HG02938 (cell line): ENCODE measurements around the gene CHAMP1.
A peak's percentile ranks its signal among the peaks of the same experiment; 100 is the strongest.

Experiments used
- ATAC-seq: cut with Tn5 transposase; IDR thresholded peaks from one replicate; pipeline ENCODE4 v1.9.1; 2021; ENCODE audit warnings: mild to moderate bottlenecking, moderate library complexity; ENCODE audit not compliant: unreplicated experiment

Gene CHAMP1

DNA sequence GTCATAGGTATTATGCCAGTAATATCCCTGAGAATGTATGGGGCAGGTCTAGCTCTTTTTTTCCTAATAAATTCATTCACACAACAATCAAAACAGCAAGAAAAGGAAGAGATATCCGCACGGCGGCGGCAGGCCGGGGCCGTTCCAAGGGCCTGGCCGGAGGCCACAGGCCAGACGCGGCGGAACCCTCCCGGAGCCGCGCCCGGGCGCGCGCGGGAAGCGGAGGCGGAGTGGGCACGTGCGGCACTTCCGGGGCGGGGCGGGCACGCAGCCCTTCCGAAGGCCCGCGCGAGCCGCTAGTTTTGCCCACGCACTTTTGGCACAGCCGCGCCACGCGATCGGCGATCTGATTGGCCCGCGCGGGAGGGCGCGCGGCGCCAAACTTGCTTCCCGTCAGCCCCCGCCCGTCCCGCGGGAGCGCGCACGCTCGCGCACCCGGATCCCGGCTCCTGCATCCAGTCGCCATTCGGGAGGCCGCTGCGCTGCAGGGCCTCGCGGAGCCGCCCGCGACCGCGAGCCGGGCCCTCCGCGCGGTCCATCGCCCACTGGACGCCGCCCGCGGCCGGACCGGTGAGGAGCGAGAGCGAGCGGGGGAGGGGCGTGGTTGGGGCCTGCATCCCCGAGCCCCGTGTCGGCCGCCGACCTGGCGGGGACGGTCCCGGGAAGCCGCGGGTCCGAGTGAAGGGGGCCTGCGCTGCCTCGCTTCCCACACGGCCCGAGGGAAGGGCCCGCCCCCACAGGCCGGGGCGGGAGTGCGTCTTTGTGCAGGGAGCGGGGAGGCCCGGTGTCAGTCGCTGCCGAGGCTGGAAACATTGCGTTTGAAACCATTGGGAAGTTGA, at the start of gene CHAMP1:
Gene CHAMP1 (plus strand): TSS at position 430 of the 839 bp plus-strand sequence. CDS start 9,340 bp downstream, outside the sequence.
- peak; percentile 72 for ATAC-seq

- no peak for ATAC-seq
Observed at GRCh38 chr13:114264886-114265611, 49.3 kb upstream of the CHAMP1 start.

DNA sequence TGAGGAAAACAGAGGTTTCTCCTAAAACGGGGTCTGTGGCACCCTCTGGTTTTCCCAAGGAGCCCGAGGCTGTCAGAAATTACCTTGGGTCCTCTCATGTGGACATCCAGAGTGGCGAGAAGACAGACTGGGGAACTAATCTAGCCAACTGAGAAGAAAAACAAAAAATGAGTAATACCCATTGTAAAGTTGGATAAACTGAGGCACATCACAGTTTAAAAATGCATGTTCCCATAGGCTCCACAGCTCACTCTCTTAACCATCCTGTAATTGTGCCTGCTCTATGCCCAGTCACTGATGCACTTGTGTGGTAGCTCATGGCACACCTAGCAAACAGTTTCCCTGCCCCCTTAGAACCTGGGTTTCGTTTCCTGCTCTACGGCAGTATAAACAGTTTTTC, 48.1 kb upstream of the CHAMP1 start:
- no peak for ATAC-seq

- ATAC-seq: no peak
Observed at GRCh38 chr13:114268344-114269280, 45.7 kb upstream of the CHAMP1 start.

DNA sequence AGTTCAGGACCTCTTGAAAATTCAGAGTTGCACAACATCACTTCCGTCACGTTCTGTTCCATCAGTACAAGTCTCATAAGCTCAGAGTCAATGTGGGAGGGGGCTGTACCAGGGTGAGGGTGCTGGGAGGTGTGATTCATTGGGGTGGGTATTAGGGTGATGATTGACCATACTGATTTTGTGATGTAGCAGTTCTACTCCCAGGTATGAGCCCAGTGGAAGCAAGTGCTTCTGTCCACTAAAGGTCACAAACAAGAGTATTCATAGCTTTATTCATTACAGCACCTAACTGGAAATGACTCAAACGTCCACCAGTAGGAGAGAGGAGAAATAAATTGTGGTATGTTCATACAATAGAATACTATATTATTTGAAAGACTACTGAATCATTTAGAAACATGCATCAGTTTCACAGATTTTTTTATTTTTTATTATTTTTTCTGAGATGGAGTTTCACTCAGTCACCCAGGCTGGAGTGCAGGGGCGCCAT, 45.0 kb upstream of the CHAMP1 start:
- no peak for ATAC-seq

DNA sequence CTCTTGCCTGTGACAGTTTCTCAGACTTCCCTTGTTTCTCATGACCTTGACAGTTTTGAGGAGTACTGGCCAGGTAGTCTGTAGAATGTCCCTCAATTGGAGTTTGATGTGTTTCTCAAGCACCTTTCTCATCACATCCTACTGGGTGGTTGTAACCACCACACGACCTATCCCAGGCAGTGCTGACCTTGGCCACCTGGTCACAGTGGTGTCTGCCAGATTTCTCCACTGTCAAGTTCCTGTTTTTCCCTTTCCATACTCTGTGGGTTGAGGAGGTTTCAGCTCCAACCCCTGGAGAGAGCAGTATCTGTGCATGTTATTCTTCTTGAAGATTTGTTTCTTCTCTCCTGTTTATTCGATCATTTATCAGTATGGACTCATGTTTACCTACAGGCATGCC, 41.3 kb upstream of the CHAMP1 start:
- no peak for ATAC-seq

DNA sequence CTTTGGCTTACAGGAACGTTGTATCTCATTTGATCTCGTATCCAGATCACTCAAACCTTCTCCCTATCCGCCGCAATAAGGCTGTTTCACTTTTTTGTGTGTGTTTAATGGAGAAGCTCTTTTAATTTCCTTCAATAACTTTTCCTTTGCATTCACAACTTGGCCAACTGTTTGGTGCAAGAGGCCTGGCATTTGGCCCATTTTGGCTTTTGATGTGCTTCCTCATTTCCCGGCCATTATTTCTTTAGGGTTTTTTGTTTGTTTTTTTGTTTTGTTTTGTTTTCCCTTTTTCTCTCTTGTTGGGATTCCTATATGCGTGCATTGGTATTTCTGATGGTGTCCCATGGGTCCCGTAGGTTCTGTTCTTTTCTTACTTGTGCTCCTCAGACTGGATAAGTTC, 39.0 kb upstream of the CHAMP1 start:
- ATAC-seq: no peak

DNA sequence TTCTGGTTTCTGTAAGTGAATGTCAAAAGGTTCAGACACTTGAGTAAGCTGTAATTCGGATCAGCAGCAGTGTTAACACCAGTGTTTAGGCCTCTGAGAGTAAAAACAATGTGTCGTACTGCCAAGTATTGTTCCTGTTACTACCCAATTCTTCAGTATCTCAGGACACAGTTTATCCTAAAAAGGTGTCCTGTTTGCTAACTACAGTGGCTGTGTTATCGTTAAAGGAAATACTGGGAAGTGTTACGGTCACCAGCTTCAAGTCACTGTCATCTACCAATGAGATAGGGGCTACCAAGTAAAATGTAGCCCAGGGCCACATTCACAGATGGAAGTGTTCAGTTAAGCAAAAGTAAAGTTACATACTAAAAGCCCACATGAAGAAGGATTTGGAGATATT, 35.2 kb upstream of the CHAMP1 start:
- ATAC-seq: no peak

DNA sequence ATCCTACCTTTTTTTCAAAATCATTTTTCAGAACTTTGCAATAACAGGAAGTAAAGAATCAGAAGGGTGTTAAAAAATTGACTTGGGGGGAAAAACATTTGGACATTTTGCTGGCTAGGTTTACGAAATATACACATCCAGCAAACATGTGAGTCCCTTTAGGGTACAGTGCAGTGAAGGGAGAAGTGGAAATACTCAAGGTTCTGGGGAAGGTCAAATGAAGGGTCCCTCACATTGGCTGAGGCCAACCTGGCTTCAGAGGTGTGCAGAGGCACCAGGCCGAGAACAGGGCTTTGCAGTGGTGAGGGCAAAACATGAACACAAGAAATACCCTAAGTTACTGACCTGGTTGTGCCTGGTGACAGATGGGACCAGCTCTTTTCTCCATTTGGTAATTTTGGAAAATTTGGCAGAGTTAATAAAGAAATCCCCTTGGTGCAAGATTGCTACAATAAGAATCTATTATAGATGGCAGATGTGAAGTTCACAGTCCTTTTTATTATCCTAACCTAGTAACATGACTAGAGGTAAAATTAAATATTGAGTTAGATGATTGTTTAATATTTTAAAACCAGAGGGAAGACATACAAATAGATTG, 34.4 kb upstream of the CHAMP1 start:
- no peak for ATAC-seq

GRCh38 chr13:114281351-114282040, 32.8 kb upstream of the CHAMP1 start, which contains the start of gene UPF3A:
Gene UPF3A, plus strand, starts transcription at chr13:114281601. Its CDS starts 39 bp downstream, at chr13:114281640.
- peak; percentile 69 for ATAC-seq

GRCh38 chr13:114282041-114282670, 32.1 kb upstream of the CHAMP1 start:
- ATAC-seq: peak; percentile 61

- ATAC-seq: no peak
Observed at GRCh38 chr13:114283576-114283975, 30.7 kb upstream of the CHAMP1 start.

- ATAC-seq: no peak
Observed at GRCh38 chr13:114284680-114285079, 29.6 kb upstream of the CHAMP1 start.

DNA sequence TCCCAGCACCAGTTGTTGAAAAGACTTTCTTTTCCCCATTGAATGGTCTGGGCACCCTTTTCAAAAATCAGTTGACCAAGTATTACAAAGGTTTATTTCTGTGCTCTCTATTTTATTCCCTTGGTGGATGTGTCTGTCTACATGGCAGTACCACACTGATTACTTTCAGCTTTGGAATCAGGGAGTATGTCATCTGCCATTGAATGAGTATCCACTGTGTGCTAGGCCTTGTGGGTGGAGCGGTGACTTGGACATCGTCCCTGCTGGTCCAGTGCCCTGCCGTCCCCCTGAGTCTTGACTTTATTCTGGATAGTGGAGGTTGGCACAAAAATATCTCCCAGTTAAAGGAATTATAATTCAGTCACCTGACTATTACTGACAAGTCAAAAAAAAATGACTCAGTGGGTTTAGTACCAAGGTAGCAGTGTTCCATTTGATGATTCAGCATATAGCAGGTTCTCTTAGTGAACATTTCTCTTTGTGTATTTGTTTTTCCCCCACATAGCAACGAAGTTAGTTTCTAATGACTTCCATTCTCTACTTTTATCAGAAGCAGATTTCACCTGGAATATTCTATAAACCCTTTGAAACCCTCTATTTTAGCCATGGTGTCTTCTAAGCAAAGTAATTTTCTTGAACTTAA, 29.0 kb upstream of the CHAMP1 start:
- ATAC-seq: no peak

GRCh38 chr13:114286808-114287207, 27.5 kb upstream of the CHAMP1 start:
- no peak for ATAC-seq

GRCh38 chr13:114288157-114288591, 26.1 kb upstream of the CHAMP1 start:
- ATAC-seq: no peak

DNA sequence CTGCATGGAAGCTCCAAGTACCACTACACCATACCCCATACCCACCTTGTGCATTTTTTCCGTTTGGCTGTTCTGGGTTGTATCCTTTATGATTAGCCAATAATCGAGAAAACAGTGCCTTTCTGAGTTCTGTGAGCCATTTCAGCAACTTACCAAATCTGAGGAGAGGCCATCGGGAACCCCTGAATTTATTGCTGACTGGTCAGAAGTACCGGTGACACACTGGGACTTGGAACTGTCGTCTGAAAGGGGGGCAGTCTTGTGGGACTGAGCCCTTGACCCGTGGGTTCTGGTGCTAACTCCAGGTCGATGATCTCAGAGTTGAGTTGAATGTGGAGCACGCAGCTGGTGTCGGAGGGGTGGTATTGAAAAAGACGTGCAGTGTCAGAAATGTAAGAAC, 17.9 kb upstream of the CHAMP1 start:
- ATAC-seq: no peak

GRCh38 chr13:114296902-114297301, 17.4 kb upstream of the CHAMP1 start:
- no peak for ATAC-seq

- ATAC-seq: no peak
Observed at GRCh38 chr13:114298866-114299265, 15.4 kb upstream of the CHAMP1 start.
